GM18873 (cell line): ENCODE results near the gene TNIK.

Source experiments
- ATAC-seq: cut with Tn5 transposase; IDR thresholded peaks from one replicate; pipeline ENCODE4 v1.9.1; 2021; ENCODE audit warnings: mild to moderate bottlenecking, moderate library complexity, moderate number of reproducible peaks; ENCODE audit not compliant: unreplicated experiment, low FRiP score

Gene TNIK

DNA sequence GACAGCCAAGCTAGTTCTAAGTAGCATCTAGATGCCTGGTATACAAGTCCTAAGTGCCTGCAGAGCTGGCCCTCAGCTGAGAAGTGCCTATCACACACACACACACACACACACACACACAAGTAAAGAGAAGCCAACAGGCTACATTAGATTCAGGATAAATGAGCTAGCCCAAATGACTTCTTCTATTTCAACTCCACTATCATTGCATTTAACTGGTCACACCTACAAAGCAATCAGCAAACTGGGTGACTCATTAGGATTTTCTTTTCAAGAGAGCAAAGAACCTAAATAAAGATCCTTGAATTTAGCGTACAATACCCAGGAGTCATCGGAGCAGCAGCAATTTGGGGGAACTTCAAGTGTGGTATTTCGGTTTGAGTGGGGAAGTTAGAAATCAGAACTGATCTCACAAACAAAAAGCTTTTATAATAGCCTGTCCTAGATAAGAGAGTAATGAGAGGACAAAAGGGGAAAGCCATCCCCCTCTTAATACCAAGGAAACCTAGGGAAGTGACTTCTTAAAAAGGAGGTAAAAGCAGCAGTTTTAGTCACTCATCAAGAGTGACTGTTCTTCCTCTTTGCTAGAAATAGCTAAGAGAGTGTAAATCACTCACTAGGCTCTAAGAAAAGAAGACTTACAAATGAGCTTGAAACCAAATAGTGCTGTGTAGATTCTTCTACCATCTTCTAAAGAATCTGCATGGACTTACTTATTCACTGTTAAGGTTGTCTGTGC lies 112.7 kb downstream of the TNIK start:
- peak; percentile 73 for ATAC-seq

DNA sequence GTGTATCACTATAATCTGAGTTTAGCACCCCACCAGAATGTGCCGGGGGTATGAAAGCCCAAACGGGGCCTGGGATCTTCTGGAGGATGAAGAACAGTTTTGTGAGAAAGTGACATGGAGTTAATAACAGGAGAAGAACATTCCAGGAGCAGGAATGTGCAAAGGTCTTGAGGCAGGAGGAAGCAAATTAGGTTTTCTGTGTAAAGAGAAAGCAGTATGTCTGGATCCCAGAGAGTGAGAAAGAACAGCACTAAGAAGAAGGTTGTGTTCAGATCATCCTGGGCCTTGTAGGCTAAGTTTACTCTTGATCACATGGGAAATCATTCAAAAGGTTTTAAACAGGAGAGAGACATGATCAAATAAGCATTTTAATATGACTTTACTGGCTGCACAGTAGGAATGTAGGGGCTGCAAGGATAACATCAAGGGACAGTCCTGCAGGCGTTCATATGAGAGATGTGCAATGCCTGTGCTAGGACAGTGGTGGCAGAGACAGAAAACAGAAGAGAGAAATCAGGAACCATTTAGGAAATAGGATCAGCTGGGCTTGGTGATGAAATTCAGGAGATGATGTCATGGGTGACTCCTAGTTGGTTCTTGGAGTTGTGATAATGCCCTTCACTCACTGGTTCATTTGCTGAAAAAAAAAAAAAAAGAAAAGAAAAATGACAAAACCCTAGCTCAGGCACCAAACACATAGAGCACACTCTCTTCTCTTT lies 113.5 kb downstream of the TNIK start:
- no peak for ATAC-seq

DNA sequence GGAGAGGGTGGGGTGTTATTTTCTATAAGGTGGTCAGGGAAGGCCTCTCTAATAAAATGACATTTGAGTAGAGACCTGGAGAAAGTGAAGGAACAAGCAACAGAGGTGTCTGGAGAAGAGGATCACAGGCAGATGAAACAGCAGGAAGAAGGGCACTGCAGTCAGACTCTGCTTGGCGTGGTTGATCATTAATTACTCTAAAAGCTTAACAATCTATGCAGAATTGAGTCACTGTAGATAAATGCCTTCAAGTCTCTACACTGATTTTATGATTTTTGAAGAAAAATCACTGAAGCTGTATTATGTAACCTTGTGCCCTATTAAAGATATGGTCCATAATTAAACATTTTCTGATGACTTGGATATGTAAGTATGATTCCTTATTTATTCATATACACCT lies 114.2 kb downstream of the TNIK start:
- ATAC-seq = no peak

DNA sequence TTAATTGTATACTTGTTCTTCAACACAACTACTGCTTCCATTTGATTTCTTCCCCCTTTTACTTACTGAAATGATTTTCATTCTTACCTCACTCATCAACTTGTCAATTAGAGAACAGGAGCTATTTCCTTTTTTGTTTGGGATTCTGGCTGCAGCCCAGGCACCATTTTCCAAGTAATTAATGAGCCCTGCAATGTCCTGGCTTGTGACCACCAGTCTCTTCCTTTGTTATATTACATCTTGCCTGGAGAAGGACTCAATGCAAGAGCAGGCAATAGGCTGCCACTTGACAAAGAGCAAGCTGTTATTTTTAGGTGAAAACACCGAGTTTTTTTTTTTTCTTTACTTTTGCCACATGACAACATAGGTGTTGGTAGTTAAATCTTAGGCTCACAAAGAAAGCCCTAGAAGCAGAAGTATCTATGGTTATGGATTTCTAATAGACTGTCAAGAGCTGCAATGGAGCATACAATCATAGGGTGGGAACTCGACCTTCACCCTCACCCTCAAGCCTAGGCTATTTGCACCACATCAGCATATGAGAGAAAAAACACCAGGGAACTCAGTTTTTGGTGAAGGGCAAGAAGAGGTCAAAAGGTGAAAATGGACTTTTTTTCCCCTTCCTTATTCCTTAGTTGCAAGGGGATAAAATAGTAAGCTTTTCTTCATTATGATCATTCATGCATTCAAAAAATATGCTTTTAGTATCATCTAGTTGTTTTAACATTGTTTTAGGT lies 114.9 kb downstream of the TNIK start:
- ATAC-seq = no peak

DNA sequence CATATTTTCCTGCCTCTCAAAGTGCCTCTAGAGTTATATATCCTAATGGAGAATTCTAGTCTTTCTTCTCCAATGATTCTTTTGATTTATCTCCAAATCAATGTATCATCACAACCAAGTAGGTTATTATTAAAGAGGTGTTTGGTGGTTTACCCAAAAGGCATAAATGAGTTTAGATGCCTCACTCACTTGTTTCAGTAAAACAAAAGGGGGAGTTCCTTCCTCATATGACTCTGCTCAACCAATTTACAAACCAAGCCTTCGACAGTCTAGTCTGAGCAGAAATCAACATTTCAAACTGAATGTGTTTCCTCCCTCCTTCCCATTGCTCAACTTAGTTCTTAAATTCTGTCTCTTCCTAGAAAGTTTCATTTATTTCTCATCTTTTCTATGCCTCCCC lies 116.5 kb downstream of the TNIK start:
- ATAC-seq = no peak

DNA sequence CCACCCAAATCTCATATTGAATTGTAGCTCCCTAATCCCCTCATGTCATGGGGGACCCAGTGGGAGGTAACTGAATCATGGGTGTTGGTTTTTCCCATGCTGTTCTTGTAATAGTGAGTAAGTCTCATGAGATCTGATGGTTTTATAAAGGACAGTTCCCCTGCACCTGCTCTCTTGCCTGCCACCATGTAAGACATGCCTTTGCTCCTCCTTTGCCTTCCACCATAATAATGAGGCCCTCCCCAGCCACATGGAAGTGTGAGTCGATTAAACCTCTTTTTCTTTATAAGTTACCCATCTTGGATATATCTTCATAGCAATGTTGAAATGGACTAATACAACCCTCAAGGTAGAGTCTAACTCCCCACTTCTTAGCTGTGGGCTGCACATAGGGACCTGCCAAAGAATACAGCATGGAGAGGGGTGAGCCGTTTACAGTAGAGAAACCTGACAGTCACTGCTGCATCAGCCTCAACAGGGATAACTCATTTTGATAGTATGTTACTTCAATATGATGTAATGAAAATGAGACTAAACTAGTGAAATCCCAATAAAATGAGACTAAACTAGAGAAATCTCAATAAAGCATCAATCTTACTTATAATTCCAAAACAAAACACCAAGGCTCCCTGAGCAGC lies 117.3 kb downstream of the TNIK start:
- ATAC-seq = no peak

DNA sequence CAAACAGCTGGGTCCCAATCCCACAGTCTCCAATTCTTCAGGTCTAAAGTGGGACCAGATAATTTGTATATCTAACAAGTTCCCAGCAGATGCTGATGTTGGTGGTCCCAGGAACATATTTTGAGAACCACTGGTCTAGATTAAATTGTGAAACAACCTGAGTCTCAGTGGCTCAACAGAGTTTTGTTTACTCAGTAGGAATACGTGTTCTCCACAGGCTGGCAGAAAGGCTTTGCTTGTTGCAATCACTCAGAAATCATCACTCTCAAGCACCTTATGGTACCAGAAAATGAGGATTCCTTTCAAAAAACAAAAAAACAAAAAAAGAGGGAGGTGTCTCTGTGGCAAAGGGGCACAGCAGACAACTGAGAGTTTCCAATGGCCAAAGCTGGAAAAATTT lies 118.0 kb downstream of the TNIK start:
- ATAC-seq = no peak

DNA sequence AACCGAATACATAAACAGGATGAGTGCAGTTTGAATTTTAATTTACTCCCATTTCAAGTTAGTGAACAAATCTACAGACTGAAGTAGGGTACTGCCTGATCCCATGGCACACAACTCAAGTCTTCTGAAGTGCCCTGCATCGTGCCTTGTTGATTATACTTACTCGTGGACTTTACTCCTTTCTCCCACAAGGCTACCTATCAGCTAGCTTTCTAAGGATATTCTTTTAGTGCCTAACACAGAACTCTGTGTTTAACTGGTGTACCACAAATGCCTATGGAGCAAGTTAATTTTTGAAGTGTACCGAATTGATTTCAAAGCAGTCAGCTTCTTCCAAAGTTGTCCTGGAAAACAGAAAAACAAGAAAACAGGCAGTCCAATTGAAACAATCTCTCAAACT lies 119.8 kb downstream of the TNIK start:
- ATAC-seq = no peak

DNA sequence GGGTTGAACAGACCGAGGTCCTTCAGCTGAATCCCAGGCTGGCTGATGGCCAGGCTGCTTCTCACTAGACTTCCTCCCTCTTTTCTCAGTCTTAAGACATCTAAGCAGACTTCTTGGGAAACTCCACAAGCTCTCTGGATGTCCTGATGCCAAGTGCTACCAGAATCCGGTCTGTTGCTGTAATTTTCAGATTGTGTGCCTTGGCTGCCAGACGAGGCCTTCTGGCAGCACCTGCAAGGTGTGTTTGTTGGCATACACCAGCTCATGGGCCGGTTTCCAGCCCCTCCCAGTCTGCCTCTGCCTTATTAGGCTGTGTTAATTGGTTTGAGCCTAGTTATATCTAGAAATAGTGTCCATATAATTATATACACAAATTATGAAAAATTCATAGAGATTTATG lies 120.6 kb downstream of the TNIK start:
- no peak for ATAC-seq

DNA sequence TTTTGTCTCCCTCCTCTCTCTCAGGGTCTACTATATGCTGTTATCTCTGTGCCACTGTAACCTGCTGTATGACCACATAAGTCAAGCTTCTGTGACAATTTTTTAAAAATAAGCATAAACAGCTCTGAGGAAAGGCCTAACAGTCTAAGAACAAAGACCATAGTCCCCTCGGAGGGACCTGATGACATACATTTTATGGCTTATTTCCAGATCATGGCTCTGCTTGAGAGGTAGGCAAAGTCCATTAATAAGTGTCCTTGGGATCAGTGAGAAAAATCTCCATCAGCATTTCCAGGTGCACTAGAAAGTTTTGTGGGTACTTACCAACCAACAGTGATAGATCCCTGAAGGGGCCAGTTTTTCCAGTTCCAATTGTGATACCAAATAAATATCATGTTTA lies 123.8 kb downstream of the TNIK start:
- ATAC-seq = no peak

DNA sequence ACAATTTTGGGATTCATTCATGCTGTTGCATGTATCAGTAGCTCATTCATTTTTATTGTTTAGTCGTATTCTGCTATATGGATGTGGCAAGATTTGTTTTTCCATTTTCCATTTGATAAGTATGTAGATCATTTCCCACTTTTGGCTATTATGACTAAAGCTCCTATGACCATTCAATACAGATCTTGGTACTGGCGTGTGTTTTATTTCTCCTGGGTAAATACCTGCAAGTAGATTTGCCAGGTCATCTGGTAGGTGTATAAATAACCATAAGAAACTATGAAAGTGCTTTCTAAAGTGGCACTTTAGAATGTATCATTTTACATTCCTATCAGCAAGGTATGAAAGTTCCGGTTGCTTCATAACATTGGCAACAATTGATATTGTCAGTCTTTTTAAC lies 124.6 kb downstream of the TNIK start:
- no peak for ATAC-seq

DNA sequence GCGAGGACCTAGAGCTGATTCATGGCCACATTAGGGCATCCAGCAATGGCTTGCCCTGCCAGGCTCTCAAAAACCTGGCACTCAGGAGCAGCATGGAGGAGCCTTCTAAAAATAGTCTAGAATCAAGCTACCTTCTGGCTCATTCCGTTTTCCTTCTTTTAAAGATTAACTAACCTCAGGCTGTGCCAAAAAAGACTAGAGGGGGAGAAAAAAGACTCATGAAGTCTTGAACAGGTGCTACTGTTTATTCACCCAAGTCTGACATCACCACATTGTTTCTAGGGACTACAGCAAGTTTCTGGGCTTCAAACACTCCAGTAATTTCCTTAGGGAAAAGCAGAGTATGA lies 125.8 kb downstream of the TNIK start:
- no peak for ATAC-seq

DNA sequence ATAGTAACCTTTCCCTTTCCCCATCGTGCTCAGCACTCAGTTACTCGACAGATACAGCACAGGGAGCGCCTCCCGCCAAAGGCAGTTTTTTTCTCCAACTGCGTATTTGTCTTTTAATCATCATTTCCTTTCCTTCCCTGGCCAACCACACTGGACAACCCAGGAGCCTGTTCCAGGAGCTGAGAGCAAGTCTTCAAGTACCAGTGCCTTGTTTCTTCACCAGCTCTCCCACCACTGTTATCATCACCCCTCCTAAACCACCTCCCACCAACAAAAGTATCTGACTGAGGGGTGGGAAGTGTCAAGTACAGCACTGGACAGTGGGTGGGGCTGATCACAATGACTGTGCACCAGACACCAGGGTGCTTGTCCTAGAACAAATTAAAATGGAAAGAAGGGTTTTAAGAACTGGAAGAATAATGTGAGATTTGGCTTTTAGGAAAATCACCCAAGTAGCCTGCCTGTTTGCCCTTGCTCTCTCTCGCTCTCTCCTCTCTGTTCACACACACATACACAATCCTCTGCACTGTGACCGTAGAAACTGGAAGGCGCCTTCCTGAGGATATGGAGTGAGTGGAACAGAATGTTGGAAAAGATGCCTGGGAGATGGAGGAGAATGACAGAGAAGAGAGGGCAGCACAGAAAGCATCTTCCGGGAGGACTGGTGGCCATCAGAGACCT lies 126.3 kb downstream of the TNIK start:
- ATAC-seq = no peak

DNA sequence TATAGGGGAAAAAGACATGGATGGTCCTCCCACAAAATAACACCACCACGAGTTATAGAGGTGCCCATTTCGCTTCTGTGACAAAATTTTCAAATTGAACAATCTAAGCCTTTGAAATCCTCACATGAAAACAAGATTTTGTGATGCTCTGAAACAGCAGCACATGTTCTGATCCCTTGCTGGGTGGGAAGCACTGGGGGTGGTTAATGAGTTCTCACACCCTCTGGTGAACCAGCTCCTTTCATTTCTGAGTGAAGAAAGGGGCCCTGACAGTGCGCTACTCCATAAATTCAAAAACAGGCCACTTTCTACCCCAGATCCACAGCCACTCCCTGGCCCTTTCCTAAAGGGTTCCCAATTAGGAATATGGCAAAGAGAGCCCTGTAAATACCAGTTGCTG lies 129.3 kb downstream of the TNIK start:
- no peak for ATAC-seq

DNA sequence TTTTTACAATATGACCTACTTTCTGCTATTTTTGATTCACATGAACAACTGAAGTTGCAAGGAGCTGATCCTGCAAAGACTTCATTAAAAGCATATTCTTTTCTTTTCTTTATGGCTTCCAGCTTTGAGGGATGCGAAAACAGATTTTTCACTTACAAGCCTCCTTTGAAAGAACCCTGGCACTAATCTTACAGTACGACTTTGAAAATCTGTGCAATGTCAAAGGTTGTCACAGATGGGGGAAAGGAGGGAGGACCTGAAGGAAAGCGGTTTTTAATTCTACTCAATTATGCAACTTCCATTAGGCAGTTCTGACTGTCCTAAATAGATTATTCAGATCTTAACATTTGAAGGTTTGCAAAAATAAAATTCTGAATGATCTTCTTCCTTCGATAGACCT lies 130.5 kb downstream of the TNIK start:
- no peak for ATAC-seq

DNA sequence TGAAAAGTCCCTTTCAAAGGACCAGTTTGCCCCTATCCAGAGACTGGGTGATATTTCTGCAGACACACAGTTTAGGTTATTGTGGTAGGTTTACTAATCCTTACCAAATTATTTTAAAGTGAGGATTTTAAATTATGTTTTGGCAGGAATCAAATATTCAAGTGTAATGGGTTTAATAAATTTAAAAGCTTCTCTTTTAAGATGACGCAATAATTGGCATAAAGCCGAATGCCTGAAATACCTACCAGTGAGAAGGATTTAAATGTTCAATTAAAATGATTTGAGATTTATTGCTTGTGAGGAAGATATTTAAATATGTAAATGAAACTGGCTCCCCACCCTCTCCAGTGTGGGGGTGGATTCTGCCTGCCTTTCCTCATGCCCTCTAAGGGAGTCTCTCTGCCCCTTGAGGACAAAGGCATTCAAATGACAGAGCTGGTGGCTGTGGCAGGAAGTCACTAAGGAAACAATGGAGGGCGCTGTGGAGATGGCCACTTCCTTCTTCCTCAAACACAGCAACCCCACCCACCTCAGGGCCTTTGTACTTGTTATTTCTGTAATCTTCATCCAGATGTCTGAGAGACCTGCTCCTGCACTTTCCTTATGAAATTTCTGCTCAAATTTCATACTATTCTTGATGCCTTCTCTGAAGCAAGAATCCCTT lies 131.7 kb downstream of the TNIK start:
- no peak for ATAC-seq

DNA sequence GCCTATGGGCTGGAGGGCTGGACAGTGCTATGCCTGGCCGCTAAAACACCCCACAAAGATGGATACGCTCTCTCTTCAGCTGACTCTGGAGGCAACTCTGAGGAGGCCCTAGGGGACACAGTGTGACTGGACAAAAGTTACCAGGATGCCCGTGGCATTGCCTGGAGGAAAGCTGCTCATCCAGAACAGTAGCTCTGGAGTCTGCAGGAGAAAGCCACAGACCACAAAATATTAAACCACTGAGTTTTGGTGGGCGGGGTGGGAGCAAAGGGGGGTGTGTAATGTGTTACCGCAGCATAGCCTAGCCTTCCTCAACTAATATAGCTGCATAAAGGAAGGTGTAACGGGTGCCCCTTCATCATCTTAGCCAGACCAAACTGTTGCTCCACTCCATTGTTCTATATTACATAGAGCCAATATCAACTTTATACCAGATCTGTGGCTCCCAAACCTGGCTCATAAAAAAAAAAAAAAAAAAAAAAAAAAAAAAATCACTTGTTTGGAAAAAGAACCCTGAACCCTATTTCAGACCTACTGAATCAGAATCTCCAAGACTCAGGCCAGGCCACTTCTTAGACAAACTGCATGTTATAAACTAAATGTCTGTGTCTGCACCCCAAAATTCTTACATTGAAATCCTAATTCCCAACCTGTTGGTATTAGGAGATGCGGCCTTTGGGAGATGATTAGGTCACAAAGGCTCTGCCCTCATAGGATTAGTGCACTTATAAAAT lies 132.6 kb downstream of the TNIK start:
- ATAC-seq = no peak

DNA sequence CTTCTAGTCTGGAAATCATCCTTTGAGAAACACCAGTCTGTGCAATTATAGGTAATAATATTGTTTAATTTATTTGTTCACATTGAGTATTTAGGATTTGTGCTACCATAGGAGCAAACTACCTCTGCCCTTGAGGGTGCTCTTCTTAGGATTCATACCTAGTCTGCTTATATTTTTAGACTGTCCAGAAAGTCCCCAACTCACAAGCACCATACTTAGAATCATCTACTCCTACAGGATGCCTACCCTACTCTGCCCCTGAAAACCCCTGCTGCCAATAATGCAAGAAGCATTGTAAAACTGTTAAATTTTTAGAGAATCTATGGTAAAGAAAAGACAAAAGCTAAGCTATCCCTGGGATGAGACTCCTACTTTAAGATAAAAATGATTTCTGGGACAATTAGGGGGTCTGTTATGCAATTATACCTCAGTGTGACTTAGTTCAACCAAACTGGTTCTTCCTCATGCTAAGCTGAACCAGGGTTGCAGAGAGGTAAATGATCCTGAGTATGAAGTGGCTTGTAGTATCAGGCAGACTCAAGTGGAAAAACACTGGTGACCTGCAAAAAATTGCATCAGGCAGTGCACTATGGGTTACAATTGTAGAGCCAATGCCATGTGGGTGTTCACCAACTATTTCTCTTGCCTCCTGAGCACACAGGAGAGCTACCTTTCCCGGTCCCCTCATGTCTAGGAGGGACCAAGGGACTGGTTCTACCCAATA lies 133.3 kb downstream of the TNIK start:
- ATAC-seq = no peak
